PFSK-1 (cell line): Measurements from ENCODE around the gene HSDL2.

ENCODE experiments used
- FOXP2 ChIP-seq: optimal IDR thresholded peaks from 2 replicates; pipeline ENCODE3; 2011; ENCODE audit warnings: borderline replicate concordance, control low read depth, inconsistent platforms; ENCODE audit not compliant: insufficient read depth; ENCODE audit errors: extremely low read length, extremely low read depth
- POLR2AphosphoS5 ChIP-seq: IDR thresholded peaks from 2 replicates; pipeline ENCODE4 v1.6.1; 2012; ENCODE audit warnings: low read depth, mild to moderate bottlenecking, control low read depth, low read length, moderate library complexity
- SIN3A ChIP-seq: IDR thresholded peaks from 2 replicates; pipeline ENCODE4 v1.6.1; 2012; ENCODE audit warnings: mild to moderate bottlenecking, low read length, moderate library complexity, borderline replicate concordance; ENCODE audit not compliant: insufficient read depth
- TAF1 ChIP-seq: IDR thresholded peaks from 2 replicates; pipeline ENCODE4 v1.6.1; 2012; ENCODE audit warnings: low read length, control low read depth, borderline replicate concordance; ENCODE audit not compliant: insufficient read depth
- TF ChIP-seq, protein P1 (sequence below), 2 experiments: IDR thresholded peaks; 2 replicates each; pipeline versions ENCODE4 v1.6.1 to v1.8.0; 2011 to 2012; ENCODE audit warnings: low read depth in 2 of 2, low read length in 2 of 2, control low read depth in 1 of 2, inconsistent platforms in 1 of 2, mild to moderate bottlenecking in 1 of 2, moderate library complexity in 1 of 2; ENCODE audit not compliant: insufficient read depth in 1 of 2

HSDL2 gene

DNA sequence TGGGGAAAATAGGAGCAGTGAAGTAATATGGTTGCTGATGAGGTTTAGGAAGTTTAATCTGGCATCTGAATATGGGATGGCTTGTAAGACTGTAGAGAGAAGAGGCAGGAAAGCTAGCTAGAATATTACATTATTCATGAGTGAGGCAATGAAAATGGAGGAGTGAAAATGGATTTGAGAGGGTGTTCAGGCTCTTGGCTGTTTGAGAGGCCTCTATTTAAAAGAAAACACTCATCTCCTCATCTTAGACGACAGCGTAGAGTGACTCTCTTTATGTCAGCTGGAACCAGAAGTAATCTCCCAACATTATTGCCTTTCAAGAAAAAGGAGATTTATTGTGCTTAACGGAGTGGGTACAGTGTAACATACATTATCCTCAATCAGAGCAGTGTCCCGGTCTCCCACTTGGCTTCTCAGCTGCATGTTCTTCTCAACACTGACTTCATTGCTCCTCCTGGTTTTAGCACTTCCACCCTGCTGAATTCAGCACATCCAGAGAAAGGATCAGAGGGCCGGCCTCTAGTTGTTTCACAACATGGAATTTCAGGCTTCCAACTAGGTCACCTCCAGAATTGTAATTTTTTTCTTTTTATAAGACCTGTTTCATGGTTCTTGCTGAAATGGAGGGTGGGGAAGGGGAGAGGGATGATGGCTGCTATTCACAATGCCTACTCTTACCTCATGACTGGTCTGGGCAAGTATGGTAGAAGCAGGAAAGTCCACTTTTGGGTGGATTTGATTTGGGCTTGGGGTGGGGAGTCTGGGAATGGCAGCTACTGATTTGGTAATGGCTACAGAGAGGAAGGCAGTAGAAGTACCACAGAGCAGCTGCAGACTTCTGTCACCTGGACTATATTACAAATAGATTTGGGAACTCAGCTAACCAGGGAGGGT is 53.8 kb downstream of the HSDL2 start:
- TF ChIP-seq POLR2AphosphoS5 (no peak), TAF1 (no peak), SIN3A (no peak), FOXP2 (no peak)
- TF ChIP-seq, protein P1, sequence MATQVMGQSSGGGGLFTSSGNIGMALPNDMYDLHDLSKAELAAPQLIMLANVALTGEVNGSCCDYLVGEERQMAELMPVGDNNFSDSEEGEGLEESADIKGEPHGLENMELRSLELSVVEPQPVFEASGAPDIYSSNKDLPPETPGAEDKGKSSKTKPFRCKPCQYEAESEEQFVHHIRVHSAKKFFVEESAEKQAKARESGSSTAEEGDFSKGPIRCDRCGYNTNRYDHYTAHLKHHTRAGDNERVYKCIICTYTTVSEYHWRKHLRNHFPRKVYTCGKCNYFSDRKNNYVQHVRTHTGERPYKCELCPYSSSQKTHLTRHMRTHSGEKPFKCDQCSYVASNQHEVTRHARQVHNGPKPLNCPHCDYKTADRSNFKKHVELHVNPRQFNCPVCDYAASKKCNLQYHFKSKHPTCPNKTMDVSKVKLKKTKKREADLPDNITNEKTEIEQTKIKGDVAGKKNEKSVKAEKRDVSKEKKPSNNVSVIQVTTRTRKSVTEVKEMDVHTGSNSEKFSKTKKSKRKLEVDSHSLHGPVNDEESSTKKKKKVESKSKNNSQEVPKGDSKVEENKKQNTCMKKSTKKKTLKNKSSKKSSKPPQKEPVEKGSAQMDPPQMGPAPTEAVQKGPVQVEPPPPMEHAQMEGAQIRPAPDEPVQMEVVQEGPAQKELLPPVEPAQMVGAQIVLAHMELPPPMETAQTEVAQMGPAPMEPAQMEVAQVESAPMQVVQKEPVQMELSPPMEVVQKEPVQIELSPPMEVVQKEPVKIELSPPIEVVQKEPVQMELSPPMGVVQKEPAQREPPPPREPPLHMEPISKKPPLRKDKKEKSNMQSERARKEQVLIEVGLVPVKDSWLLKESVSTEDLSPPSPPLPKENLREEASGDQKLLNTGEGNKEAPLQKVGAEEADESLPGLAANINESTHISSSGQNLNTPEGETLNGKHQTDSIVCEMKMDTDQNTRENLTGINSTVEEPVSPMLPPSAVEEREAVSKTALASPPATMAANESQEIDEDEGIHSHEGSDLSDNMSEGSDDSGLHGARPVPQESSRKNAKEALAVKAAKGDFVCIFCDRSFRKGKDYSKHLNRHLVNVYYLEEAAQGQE (IDR thresholded peaks at IDR 0.05; ENCODE audit: insufficient read depth in 1 of 2, low read depth in 2 of 2, low read length in 2 of 2): no peak

- no peak for TF ChIP-seq FOXP2
- TF ChIP-seq TAF1: no peak
- TF ChIP-seq, protein P1 (IDR thresholded peaks at IDR 0.05; ENCODE audit: insufficient read depth in 1 of 2, low read depth in 2 of 2, low read length in 2 of 2): no peak
- TF ChIP-seq POLR2AphosphoS5: no peak
- no peak for TF ChIP-seq SIN3A
These were observed 54.6 kb downstream of the HSDL2 start for GRCh38 chr9:112434487-112434886.

DNA sequence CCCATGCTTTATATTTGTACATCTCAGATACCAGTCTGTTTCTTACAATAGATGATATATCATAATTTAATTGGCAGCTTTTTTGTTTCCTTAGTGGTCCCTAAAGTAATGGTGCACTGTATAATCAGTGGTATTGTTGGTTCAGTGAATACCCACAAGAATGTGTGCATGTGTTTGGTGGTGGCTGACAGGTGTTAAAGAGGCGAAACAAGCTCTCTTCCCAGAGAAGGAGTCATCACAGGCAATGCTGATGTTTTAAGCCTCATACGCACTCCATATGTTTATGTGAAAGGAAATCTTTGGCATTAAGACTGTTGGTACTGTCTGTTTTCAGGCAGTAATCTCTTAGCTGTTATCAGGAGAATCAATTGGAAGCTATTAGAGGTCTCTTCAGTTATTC is 57.5 kb downstream of the HSDL2 start:
- TF ChIP-seq POLR2AphosphoS5 (no peak), TAF1 (no peak), FOXP2 (no peak), SIN3A (no peak)
- TF ChIP-seq, protein P1 (IDR thresholded peaks at IDR 0.05; ENCODE audit: insufficient read depth in 1 of 2, low read depth in 2 of 2, low read length in 2 of 2): no peak

DNA sequence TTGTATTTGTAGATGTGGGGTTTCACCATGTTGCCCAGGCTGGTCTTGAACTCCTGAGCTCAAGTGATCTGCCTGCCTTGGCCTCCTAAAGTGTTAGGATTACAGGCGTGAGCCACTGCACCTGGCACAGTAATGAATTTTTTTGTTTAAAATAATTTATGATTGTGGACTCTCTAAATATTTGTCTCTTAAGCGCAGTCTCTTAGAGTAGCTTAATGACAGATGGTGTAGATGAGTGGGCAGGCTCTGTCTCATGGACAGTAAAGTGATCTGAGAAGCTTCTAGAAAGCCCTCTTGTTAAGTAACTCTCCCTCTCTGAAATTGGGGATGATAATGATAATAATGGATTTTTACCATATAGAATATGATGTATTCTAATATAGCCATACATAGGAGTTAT is 59.3 kb downstream of the HSDL2 start:
- TF ChIP-seq FOXP2: no peak

- TF ChIP-seq FOXP2: no peak
- no peak for TF ChIP-seq SIN3A
- TF ChIP-seq TAF1: no peak
- TF ChIP-seq, protein P1 (IDR thresholded peaks at IDR 0.05; ENCODE audit: insufficient read depth in 1 of 2, low read depth in 2 of 2, low read length in 2 of 2): no peak
- TF ChIP-seq POLR2AphosphoS5: no peak
These were observed 59.9 kb downstream of the HSDL2 start for GRCh38 chr9:112439825-112440224.
